HTERT RPE-1 (cell line): ENCODE data around the gene ITIH5.

ENCODE experiments used
- in situ Hi-C: fragments of 300-500 bp; cut with MboI; formaldehyde crosslinking; loops from 4 replicates; pipeline ENCODE4 v1.14.3; 2020; ENCODE audit warnings: low sequenced_read_pairs

ITIH5 gene

GRCh38 chr10:7553531-7553930, 113.2 kb downstream of the ITIH5 start:
- in situ Hi-C loops: no loop called here

DNA sequence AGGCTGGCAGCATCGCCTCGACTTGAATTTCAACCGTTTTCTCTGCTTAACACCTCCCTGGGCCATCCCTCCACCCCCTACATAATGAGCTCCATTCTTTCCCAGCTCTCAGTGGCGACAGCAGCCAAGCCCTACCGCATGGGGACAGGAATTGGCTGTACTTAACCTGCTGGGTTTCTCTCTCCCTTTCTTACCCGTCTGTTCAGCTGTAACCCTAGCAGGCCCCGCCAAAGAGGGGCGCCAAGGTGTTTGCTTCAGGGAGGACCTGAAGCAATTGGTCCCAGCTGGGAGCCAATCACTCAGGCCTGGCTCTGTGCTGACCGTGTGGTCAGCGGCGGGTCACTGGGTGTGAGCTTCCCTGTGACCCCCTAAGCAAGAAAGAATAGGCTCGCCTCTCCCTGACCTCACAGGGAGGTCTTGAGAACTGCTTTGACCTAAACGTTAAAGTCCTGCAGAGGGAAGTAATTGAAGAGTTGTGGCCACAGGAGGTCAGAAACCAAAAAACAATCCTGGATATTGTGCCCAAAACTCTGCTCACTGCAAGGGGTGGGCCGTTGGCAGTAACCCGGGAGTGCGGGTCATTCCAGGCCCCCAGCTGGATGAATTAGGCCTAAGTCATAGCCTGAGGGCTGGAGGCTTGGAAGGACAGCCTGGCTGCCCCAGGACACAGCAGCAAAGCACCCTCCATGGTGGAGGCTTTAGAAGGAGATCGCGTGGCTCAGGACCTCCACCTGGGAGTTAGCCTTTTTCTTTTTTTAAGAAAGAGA, 114.6 kb downstream of the ITIH5 start:
- in situ Hi-C loops: no loop called here

GRCh38 chr10:7551289-7551688, 115.5 kb downstream of the ITIH5 start:
- in situ Hi-C loops: no loop called here

DNA sequence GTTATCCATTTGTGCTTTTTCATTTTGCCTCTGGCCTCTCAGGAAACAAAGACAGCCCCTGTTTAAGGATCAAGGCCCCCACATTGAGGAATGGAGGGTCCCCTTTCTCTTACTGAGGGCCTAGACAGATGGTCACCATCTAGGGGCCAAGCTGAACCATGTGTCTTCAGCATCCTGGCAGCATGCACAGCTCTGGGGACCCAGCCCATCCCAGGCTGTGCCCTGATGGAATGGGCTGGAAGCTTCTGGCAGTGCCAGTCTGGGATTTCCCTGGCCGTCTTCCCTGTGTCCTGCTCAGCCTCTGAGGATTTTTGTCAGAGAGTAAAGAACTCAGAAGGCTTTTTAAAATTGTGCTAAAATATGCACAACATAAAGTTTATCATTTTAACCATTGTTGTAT, 116.8 kb downstream of the ITIH5 start:
- in situ Hi-C loops: no loop called here

- in situ Hi-C loops: no loop called here
Observed at GRCh38 chr10:7547829-7548228, 118.9 kb downstream of the ITIH5 start.

- in situ Hi-C loops: no loop called here
Observed at GRCh38 chr10:7547206-7547605, 119.6 kb downstream of the ITIH5 start.

DNA sequence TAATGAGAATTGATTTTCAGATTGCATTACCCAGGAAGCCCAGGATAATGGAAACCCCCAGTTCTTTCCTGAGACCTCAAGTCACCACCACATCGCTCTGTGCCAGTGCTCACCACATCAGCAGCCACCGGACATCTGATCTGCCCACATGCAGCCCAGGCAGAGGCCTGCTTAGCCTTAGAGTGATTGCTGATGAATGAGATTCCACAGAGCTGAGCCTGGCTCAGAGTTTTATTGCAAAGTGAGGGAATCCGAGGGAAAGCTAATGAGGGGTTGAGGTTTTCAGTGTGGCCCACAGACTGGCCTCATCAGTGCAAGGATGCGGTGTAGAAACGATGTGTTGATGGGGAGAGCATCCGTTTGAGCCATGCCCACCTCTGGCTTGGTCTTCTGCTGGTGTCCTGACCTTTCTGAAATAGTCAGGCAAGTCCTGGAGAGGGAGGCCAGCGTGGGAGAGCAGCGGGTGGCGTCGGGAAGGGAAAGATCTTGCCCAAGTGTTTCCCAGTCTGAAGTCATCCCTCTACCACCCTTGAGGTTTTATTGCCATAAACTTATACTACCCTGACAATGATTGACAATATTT, 120.3 kb downstream of the ITIH5 start:
- in situ Hi-C loops: no loop called here

- in situ Hi-C loops: no loop called here
Observed at GRCh38 chr10:7545792-7546191, 121.0 kb downstream of the ITIH5 start.

DNA sequence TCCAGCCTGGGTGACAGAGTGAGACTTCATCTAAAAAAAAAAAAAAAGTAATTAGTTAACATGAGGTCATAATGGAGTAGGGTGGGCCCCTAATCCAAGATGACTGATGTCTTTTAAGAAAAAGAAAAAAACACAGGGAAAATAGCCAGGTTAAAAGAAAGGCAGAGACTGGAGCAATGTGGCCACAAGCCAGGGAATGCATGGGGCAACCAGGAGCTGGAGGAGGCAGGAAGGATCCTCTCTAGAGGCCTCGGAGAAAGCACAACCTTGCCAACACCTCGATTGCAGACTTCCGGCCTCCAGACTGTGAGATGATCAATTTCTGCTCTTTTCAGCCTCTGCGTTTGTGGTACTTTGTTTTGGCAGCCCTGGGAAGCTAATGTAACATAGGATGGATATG, 121.5 kb downstream of the ITIH5 start:
- in situ Hi-C loops: no loop called here

DNA sequence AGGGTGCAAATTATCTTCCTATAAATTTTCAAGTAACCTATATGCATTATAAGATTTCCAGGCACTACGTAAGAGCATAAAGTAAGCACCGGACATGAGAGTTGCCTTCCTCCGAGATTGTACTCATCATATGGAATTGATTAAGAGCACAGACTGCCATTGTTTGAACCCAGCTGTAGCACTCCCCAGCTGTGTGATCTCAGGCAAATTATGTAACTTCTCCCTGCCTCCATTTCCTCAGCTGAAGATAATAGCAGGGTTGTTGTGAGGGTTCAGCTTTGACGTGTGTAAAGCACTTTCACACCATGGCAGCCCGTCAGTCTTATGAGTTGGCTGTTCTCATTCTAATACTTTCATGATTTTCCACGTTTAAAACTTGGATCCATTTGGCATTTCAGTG, 122.6 kb downstream of the ITIH5 start:
- in situ Hi-C loops: no loop called here

DNA sequence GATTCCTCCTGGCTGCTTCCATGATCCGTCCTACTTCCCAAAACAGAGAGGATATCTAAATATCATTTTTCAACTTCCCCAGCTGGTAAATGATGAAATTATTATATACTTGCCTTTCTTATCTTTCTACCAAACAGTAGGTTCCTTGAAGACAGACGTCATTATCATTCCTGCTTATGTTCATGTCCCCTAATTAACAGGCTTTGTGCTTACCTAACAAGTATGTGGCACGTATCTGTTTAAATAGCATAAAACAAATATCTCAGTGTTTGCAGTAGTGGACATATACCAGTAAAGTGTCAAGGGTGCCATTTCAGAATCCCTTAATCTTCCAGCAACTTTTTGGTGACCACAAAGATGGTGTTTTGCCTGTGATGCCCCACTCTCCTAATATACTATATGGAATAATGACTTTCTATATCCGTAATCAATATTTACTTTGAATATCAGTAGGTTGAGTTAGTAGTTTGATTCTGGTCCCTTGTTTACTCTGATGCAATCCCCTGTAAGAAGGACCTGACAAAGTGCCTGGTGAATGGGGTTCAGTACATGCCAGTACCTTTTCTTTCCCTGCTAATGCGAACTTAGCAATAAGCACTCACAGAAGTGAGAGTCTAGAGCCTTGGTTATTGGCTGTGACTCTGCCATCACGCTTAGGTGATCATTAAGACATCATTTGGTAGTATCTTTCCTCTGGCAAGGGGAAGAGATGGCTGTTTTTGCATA, 124.4 kb downstream of the ITIH5 start:
- in situ Hi-C loops: no loop called here

GRCh38 chr10:7541137-7542087, 125.4 kb downstream of the ITIH5 start:
- in situ Hi-C loops: no loop called here

GRCh38 chr10:7538970-7539654, 127.7 kb downstream of the ITIH5 start:
- in situ Hi-C loops: no loop called here

- in situ Hi-C loops: no loop called here
Observed at GRCh38 chr10:7537126-7537525, 129.6 kb downstream of the ITIH5 start.

GRCh38 chr10:7534480-7534852, 132.3 kb downstream of the ITIH5 start:
- in situ Hi-C loops: no loop called here

GRCh38 chr10:7533657-7534479, 132.9 kb downstream of the ITIH5 start:
- in situ Hi-C loops: no loop called here

DNA sequence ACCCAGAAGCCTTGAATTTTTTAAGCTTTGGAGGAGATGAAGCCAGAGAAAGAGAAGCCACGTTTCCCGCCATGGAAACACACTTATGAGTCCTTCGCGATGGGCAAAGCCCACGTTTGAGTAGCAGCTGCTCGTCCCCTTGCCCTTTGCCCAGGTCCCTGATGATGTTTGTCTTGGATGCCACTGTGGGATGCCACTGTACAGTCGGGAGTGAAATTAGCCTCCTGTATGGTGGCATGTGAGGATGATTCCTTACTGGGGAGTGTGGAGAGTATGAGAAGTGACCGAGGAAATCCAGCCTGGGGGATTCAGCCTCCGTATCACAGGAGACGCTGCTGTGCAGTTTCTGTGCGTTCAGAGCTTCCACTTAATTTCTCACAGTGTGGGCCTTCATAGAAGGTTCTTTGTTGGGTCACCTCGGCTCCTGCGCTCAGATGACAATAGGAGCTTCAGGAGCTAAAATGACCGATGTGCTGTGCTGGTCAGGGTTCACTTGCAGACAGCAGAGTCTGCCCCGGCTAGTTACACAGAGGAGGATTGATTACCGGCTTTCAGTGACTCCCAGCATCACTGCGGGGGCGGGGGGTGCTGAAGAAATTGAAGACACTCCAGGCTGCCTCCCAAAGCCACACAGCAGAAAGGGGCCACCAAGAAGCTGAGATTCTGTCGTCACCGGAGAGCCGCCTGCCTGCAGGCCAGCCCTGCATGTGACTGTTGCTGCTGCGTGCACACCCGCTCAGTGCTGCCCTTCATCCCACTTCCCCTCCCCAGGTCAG, 133.9 kb downstream of the ITIH5 start:
- in situ Hi-C loops: no loop called here

DNA sequence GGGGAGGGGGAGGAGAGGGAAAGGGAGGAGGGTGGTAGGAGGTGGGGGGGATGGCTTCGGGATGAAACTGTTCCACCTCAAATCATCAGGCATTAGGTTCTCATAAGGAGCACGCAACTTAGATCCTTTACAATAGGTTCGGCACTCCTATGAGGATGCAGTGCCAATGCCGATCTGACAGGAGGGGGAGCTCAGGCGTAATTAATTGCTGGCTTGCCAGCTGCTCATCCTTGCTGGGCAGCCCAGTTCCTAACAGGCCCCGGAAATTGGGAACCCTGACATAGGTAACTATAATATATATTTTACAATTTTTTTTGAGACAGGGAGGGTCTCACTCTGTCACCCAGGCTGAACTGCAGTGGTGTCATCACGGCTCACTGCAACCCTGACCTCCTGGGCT, 137.1 kb downstream of the ITIH5 start:
- in situ Hi-C loops: no loop called here

GRCh38 chr10:7527468-7527867, 139.3 kb downstream of the ITIH5 start:
- in situ Hi-C loops: no loop called here
